ENCODE measurements around the gene MAEL. TPM values are rescaled to one million over a fixed set of nuclear protein-coding genes. Genes with fewer than 3 reads are reported as not detected.

Gene MAEL
- total and polyA plus RNA-seq, 2 experiments from 2014 or later: 0.76 to 0.95 TPM

DNA sequence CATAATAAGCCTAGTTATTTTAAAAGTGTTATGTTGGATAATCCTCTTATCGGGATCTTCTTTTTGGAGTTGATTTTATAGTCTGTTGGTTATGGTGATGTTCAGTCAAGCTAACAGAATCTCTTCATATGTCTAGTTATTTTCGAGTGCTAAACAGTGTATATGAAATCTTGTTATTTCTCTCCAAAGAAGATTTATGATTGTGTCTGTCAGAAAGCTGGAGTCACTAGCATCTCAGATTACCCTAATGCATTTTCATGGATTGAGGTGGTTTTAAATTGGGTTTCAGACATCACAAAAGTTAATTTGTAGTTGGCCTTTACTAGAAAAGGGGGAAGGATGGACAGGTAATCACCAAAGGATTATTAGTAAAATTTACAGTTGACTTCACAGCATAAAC lies 13.3 kb downstream of the MAEL start:
- H3K27ac ChIP-seq (ENCODE audit: low read depth): no peak overlapping the region
- H3K4me3 ChIP-seq: no peak overlapping the region
- H3K36me3 ChIP-seq (ENCODE audit: insufficient read depth): no peaks in the 10 kb centered on the region
- no peak overlapping the region for H3K4me2 ChIP-seq
- Mint-ChIP-seq H3K4me3 (no peak overlapping the region), H3K36me3 (ENCODE audit: low read depth) (no peaks in the 10 kb centered on the region), H3K4me1 (peaks cover 4% of the 10 kb centered on the region; the same call in 1 of the 3 replicates), H3K27ac (no peak overlapping the region), H3K9me3 (no peaks in the 10 kb centered on the region), H3K27me3 (ENCODE audit: insufficient read depth, low read depth, poor library complexity) (no peaks in the 10 kb centered on the region)
- DNase-seq (ENCODE audit: low spot score): no peak
- no peaks in the 10 kb centered on the region for H3K79me2 ChIP-seq (replicated peaks; ENCODE audit: insufficient read depth)
- no peak for ATAC-seq
- H3F3A ChIP-seq (replicated peaks; ENCODE audit: low read depth): no peaks in the 10 kb centered on the region
- H3K27me3 ChIP-seq (ENCODE audit: insufficient read depth): no peaks in the 10 kb centered on the region
- no peak for TF ChIP-seq EZH2phosphoT487 (IDR thresholded peaks at IDR 0.05; ENCODE audit: unreplicated experiment)
- no peak for TF ChIP-seq POLR2AphosphoS5 (IDR thresholded peaks at IDR 0.05; ENCODE audit: low read depth)
- TF ChIP-seq JUNB (IDR thresholded peaks at IDR 0.05; ENCODE audit: unreplicated experiment): no peak
- no peaks in the 10 kb centered on the region for H3K9me2 ChIP-seq (ENCODE audit: insufficient read depth)
- peaks cover 6% of the 10 kb centered on the region for H3K4me1 ChIP-seq (ENCODE audit: insufficient read depth)
- no peaks in the 10 kb centered on the region for H4K20me1 ChIP-seq (replicated peaks; ENCODE audit: insufficient read depth)
- no peak overlapping the region for H2AFZ ChIP-seq

DNA sequence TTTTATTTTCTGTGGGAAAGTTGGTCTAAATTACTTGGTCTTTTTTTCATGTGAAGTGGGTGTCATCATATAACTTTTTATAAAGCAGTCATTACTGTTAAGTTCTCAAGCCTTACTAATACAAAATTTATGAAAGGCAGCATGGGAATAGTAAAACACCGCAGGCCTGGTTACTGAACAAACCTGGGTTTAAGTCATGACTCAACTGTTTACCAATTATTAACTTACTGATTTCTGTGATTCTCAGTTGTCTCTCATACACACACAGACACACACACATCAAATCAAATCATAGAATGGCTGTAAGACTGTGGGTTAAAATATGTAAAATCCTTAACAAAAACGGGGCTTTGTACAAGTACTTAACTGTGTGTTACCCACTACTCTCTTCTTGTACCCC lies 14.6 kb downstream of the MAEL start:
- no peak overlapping the region for H3K4me3 Mint-ChIP-seq
- H3K27me3 Mint-ChIP-seq (ENCODE audit: insufficient read depth, low read depth, poor library complexity): no peaks in the 10 kb centered on the region
- H3K36me3 Mint-ChIP-seq (ENCODE audit: low read depth): no peaks in the 10 kb centered on the region
- Histone ChIP-seq H3K9me2 (ENCODE audit: insufficient read depth) (no peaks in the 10 kb centered on the region), H3F3A (replicated peaks; ENCODE audit: low read depth) (no peaks in the 10 kb centered on the region), H3K27me3 (ENCODE audit: insufficient read depth) (no peaks in the 10 kb centered on the region), H3K4me3 (no peak overlapping the region), H4K20me1 (replicated peaks; ENCODE audit: insufficient read depth) (no peaks in the 10 kb centered on the region), H3K79me2 (replicated peaks; ENCODE audit: insufficient read depth) (no peaks in the 10 kb centered on the region), H3K27ac (ENCODE audit: low read depth) (no peak overlapping the region), H3K36me3 (ENCODE audit: insufficient read depth) (no peaks in the 10 kb centered on the region), H3K4me1 (ENCODE audit: insufficient read depth) (peaks cover 6% of the 10 kb centered on the region), H3K4me2 (no peak overlapping the region), H2AFZ (no peak overlapping the region)
- no peaks in the 10 kb centered on the region for H3K9me3 Mint-ChIP-seq
- no peak for DNase-seq (ENCODE audit: low spot score)
- no peak overlapping the region for H3K27ac Mint-ChIP-seq
- no peak for ATAC-seq
- H3K4me1 Mint-ChIP-seq: peaks cover 2% of the 10 kb centered on the region; the same call in 1 of the 3 replicates
- TF ChIP-seq STAT1 (IDR thresholded peaks at IDR 0.05; ENCODE audit: unreplicated experiment) (no peak), ZNF331 (CRISPR knock-in tag; IDR thresholded peaks at IDR 0.05; ENCODE audit: low read depth) (no peak), JUNB (IDR thresholded peaks at IDR 0.05; ENCODE audit: unreplicated experiment) (no peak), ZNF114 (CRISPR knock-in tag; IDR thresholded peaks at IDR 0.05) (no peak), POLR2AphosphoS5 (IDR thresholded peaks at IDR 0.05; ENCODE audit: low read depth) (no peak), EZH2 (IDR thresholded peaks at IDR 0.05; ENCODE audit: low read depth, unreplicated experiment) (no peak), EZH2phosphoT487 (IDR thresholded peaks at IDR 0.05; ENCODE audit: unreplicated experiment) (no peak)
- TF ChIP-seq, protein P1, sequence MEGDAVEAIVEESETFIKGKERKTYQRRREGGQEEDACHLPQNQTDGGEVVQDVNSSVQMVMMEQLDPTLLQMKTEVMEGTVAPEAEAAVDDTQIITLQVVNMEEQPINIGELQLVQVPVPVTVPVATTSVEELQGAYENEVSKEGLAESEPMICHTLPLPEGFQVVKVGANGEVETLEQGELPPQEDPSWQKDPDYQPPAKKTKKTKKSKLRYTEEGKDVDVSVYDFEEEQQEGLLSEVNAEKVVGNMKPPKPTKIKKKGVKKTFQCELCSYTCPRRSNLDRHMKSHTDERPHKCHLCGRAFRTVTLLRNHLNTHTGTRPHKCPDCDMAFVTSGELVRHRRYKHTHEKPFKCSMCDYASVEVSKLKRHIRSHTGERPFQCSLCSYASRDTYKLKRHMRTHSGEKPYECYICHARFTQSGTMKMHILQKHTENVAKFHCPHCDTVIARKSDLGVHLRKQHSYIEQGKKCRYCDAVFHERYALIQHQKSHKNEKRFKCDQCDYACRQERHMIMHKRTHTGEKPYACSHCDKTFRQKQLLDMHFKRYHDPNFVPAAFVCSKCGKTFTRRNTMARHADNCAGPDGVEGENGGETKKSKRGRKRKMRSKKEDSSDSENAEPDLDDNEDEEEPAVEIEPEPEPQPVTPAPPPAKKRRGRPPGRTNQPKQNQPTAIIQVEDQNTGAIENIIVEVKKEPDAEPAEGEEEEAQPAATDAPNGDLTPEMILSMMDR (conservative IDR thresholded peaks at IDR 0.05; ENCODE audit: low read depth in 2 of 2): no peak
- TF ChIP-seq, protein P2, sequence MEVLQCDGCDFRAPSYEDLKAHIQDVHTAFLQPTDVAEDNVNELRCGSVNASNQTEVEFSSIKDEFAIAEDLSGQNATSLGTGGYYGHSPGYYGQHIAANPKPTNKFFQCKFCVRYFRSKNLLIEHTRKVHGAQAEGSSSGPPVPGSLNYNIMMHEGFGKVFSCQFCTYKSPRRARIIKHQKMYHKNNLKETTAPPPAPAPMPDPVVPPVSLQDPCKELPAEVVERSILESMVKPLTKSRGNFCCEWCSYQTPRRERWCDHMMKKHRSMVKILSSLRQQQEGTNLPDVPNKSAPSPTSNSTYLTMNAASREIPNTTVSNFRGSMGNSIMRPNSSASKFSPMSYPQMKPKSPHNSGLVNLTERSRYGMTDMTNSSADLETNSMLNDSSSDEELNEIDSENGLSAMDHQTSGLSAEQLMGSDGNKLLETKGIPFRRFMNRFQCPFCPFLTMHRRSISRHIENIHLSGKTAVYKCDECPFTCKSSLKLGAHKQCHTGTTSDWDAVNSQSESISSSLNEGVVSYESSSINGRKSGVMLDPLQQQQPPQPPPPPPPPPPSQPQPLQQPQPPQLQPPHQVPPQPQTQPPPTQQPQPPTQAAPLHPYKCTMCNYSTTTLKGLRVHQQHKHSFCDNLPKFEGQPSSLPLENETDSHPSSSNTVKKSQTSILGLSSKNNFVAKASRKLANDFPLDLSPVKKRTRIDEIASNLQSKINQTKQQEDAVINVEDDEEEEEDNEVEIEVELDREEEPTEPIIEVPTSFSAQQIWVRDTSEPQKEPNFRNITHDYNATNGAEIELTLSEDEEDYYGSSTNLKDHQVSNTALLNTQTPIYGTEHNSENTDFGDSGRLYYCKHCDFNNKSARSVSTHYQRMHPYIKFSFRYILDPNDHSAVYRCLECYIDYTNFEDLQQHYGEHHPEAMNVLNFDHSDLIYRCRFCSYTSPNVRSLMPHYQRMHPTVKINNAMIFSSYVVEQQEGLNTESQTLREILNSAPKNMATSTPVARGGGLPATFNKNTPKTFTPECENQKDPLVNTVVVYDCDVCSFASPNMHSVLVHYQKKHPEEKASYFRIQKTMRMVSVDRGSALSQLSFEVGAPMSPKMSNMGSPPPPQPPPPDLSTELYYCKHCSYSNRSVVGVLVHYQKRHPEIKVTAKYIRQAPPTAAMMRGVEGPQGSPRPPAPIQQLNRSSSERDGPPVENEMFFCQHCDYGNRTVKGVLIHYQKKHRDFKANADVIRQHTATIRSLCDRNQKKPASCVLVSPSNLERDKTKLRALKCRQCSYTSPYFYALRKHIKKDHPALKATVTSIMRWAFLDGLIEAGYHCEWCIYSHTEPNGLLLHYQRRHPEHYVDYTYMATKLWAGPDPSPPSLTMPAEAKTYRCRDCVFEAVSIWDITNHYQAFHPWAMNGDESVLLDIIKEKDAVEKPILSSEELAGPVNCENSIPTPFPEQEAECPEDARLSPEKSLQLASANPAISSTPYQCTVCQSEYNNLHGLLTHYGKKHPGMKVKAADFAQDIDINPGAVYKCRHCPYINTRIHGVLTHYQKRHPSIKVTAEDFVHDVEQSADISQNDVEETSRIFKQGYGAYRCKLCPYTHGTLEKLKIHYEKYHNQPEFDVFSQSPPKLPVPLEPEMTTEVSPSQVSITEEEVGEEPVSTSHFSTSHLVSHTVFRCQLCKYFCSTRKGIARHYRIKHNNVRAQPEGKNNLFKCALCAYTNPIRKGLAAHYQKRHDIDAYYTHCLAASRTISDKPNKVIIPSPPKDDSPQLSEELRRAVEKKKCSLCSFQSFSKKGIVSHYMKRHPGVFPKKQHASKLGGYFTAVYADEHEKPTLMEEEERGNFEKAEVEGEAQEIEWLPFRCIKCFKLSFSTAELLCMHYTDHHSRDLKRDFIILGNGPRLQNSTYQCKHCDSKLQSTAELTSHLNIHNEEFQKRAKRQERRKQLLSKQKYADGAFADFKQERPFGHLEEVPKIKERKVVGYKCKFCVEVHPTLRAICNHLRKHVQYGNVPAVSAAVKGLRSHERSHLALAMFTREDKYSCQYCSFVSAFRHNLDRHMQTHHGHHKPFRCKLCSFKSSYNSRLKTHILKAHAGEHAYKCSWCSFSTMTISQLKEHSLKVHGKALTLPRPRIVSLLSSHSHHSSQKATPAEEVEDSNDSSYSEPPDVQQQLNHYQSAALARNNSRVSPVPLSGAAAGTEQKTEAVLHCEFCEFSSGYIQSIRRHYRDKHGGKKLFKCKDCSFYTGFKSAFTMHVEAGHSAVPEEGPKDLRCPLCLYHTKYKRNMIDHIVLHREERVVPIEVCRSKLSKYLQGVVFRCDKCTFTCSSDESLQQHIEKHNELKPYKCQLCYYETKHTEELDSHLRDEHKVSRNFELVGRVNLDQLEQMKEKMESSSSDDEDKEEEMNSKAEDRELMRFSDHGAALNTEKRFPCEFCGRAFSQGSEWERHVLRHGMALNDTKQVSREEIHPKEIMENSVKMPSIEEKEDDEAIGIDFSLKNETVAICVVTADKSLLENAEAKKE (CRISPR knock-in tag; IDR thresholded peaks at IDR 0.05): no peak
- TF ChIP-seq, protein P3, sequence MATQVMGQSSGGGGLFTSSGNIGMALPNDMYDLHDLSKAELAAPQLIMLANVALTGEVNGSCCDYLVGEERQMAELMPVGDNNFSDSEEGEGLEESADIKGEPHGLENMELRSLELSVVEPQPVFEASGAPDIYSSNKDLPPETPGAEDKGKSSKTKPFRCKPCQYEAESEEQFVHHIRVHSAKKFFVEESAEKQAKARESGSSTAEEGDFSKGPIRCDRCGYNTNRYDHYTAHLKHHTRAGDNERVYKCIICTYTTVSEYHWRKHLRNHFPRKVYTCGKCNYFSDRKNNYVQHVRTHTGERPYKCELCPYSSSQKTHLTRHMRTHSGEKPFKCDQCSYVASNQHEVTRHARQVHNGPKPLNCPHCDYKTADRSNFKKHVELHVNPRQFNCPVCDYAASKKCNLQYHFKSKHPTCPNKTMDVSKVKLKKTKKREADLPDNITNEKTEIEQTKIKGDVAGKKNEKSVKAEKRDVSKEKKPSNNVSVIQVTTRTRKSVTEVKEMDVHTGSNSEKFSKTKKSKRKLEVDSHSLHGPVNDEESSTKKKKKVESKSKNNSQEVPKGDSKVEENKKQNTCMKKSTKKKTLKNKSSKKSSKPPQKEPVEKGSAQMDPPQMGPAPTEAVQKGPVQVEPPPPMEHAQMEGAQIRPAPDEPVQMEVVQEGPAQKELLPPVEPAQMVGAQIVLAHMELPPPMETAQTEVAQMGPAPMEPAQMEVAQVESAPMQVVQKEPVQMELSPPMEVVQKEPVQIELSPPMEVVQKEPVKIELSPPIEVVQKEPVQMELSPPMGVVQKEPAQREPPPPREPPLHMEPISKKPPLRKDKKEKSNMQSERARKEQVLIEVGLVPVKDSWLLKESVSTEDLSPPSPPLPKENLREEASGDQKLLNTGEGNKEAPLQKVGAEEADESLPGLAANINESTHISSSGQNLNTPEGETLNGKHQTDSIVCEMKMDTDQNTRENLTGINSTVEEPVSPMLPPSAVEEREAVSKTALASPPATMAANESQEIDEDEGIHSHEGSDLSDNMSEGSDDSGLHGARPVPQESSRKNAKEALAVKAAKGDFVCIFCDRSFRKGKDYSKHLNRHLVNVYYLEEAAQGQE (IDR thresholded peaks at IDR 0.05; ENCODE audit: unreplicated experiment): no peak
